Endothelial cell (in vitro differentiated cells): ENCODE results near the gene HYCC2. TPM values are rescaled to one million over a fixed set of nuclear protein-coding genes. Genes with fewer than 3 reads are reported as not detected.

Experiments used
- DNase-seq: peaks from one replicate; pipeline ENCODE4 v3.0.0; 2021; ENCODE audit warnings: low spot score
- H3K27ac Mint-ChIP-seq: one replicate; pipeline ENCODE4 v1.8.0; 2021; ENCODE audit warnings: mixed read lengths, inconsistent platforms; ENCODE audit not compliant: unreplicated experiment
- H3K27me3 Mint-ChIP-seq: one replicate; pipeline ENCODE4 v1.8.0; 2021; ENCODE audit warnings: mild to moderate bottlenecking, moderate library complexity, mixed read lengths, inconsistent platforms; ENCODE audit not compliant: unreplicated experiment
- H3K36me3 Mint-ChIP-seq: one replicate; pipeline ENCODE4 v1.8.0; 2021; ENCODE audit warnings: mild to moderate bottlenecking, low read depth, mixed read lengths, inconsistent platforms; ENCODE audit not compliant: unreplicated experiment
- H3K4me1 Mint-ChIP-seq: one replicate; pipeline ENCODE4 v1.8.0; 2021; ENCODE audit warnings: mild to moderate bottlenecking, mixed read lengths, inconsistent platforms; ENCODE audit not compliant: unreplicated experiment
- H3K4me3 Mint-ChIP-seq: one replicate; pipeline ENCODE4 v1.8.0; 2021; ENCODE audit warnings: mild to moderate bottlenecking, mixed read lengths, inconsistent platforms; ENCODE audit not compliant: unreplicated experiment
- H3K9me3 Mint-ChIP-seq: one replicate; pipeline ENCODE4 v1.8.0; 2021; ENCODE audit warnings: mixed read lengths, inconsistent platforms; ENCODE audit not compliant: unreplicated experiment
- total RNA-seq: library from RNA; stranded (reverse); fragmentation: NEBNext Ultra II Directional; extraction: Animal tissue kit (Norgen Biotek cat#: 25700); gene quantifications from one replicate; pipeline ENCODE4 v1.2.1, GENCODE V29; 2021; ENCODE audit not compliant: unreplicated experiment
- TF ChIP-seq, protein P1 (sequence below): fragments of 200-600 bp; sonication (generic); IDR thresholded peaks from one replicate; pipeline ENCODE4 v1.5.0; 2021; ENCODE audit warnings: antibody characterized with exemption; ENCODE audit not compliant: unreplicated experiment

Gene HYCC2
- total RNA-seq, 1 donor from 2014 or later: 25.1 TPM

DNA sequence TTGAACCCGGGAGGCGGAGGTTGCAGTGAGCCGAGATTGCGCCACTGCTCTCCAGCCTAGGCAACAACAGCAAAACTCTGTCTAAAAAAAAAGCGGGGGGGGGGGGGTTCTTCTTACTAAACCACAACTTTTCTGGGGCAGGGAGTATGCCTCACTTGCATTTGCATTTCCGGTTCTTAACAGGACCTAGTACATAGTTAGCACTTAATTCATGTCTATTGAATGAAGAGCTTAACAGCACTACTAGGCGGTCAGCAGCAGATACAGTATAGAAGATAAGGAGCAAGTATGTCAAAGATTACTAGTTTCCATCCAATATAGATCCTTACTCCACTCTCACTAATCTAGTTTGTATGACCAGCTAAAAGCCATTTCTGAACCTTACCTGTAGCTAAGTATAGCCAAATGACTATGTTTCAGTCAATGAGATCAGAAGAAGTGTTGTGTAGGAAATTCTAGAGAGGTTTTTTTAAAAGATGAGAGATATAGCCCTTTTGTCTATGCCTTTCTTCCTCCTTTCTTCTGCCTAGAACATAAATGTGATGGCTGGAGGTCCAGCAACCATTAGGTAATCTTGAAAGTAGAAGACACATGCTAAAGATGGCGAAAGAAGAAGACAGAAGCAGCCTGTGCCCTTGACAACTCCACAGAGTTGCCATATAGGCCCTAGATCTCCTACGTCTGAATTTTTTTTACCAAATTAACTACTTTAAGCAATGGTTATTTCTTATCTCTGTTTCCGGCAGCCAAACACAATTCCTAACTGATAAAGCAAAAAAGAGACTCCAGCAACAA lies 11.3 kb downstream of the HYCC2 start:
- Mint-ChIP-seq H3K36me3 (no peaks in the 10 kb centered on the region), H3K4me3 (no peak overlapping the region), H3K9me3 (no peaks in the 10 kb centered on the region), H3K4me1 (peaks cover 2% of the 10 kb centered on the region), H3K27me3 (peaks cover under 1% of the 10 kb centered on the region), H3K27ac (no peak overlapping the region)
- TF ChIP-seq, protein P1, sequence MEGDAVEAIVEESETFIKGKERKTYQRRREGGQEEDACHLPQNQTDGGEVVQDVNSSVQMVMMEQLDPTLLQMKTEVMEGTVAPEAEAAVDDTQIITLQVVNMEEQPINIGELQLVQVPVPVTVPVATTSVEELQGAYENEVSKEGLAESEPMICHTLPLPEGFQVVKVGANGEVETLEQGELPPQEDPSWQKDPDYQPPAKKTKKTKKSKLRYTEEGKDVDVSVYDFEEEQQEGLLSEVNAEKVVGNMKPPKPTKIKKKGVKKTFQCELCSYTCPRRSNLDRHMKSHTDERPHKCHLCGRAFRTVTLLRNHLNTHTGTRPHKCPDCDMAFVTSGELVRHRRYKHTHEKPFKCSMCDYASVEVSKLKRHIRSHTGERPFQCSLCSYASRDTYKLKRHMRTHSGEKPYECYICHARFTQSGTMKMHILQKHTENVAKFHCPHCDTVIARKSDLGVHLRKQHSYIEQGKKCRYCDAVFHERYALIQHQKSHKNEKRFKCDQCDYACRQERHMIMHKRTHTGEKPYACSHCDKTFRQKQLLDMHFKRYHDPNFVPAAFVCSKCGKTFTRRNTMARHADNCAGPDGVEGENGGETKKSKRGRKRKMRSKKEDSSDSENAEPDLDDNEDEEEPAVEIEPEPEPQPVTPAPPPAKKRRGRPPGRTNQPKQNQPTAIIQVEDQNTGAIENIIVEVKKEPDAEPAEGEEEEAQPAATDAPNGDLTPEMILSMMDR: no peak
- DNase-seq: no peak

DNA sequence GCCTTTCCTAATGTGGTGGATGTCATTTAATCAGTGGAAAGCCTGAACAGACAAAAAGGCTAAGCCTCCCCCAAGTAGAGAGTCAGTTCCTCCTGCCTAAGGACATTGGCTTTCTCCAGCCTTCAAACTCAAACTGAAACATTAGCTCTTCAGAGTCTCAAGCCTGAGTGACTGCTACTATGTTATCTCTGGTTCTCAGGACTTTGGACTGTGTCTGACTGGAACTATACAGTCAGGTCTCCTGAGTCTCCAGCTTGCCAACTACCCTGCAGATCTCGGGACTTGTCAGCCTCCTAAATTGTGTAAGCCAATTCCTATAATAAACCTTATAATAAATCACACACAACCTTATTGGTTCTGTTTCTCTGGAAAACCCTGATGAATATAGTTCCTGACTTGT lies 12.6 kb downstream of the HYCC2 start:
- no peak overlapping the region for H3K27ac Mint-ChIP-seq
- TF ChIP-seq, protein P1: no peak
- no peak overlapping the region for H3K4me3 Mint-ChIP-seq
- DNase-seq: no peak
- no peaks in the 10 kb centered on the region for H3K36me3 Mint-ChIP-seq
- H3K27me3 Mint-ChIP-seq: peaks cover 1% of the 10 kb centered on the region
- no peaks in the 10 kb centered on the region for H3K9me3 Mint-ChIP-seq
- peaks cover 2% of the 10 kb centered on the region for H3K4me1 Mint-ChIP-seq

DNA sequence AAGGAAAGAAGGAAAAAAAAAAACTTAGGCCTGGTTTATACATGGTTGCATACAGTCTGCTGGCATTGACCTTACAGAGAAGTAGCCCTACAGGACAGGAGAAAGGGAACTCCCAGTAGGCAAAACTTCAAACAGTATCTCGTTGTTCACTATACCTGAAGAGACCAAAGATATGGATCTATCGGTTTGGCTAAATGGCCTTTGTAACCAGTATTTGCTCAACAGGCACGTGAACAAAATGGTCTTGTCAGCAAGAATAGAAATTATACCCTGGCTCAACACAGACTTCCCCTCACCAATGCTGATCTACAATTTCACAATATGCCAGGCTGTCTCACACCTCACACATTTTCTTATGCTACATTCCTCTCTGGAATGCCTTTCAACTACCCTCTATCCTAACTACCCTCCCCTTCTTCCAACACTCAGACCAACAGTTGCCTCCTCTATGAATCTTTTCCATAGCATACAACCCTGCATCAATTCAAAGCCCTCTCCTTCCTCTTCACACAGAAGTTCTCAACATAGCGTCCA lies 13.7 kb downstream of the HYCC2 start:
- TF ChIP-seq, protein P1: no peak
- peaks cover 1% of the 10 kb centered on the region for H3K27me3 Mint-ChIP-seq
- peaks cover 3% of the 10 kb centered on the region for H3K4me1 Mint-ChIP-seq
- H3K27ac Mint-ChIP-seq: no peak overlapping the region
- H3K36me3 Mint-ChIP-seq: peaks cover under 1% of the 10 kb centered on the region
- peak overlapping the region; percentile 2 for H3K4me3 Mint-ChIP-seq
- DNase-seq: no peak
- no peaks in the 10 kb centered on the region for H3K9me3 Mint-ChIP-seq

DNA sequence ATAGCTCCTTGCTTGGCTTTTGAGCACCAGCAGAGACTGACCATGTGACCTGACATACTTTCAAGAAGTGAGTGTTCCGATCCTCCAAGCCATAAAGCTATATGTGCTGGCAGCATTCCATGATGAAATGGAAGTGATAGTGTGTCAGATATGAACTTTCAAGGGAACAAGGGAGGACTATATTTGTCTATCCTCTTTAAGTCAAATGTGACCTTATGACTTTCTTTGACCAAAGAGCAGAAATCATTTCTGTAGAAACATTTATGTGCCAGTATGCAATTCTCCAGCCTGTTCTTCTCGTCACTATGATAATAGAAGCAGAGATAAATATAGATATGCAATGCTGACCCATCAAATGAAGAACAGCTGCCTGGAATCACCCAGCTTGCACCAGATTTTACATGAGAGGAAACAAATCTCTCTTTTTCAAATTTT lies 14.4 kb downstream of the HYCC2 start:
- H3K9me3 Mint-ChIP-seq: no peaks in the 10 kb centered on the region
- peaks cover 5% of the 10 kb centered on the region for H3K36me3 Mint-ChIP-seq
- TF ChIP-seq, protein P1: no peak
- H3K27me3 Mint-ChIP-seq: peaks cover 1% of the 10 kb centered on the region
- DNase-seq: no peak
- H3K4me1 Mint-ChIP-seq: peaks cover 10% of the 10 kb centered on the region
- H3K4me3 Mint-ChIP-seq: no peak overlapping the region
- no peak overlapping the region for H3K27ac Mint-ChIP-seq

DNA sequence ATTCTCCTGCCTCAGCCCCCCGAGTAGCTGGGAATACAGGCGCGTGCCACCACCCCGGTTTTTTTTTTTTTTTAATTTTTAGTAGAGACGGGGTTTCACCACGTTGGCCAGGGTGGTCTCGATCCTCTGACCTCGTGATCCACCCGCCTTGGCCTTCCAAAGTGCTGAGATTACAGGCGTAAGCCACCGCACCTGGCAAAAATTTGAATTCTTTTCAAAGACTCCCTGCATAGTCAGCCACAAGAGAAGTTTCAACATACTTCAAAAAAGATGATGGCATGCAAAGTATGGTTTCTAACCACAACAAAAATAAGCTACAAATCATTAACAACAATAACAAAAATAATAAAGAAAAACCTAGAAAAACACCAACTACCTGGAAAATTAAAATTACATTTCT lies 22.0 kb downstream of the HYCC2 start:
- Mint-ChIP-seq H3K27ac (no peak overlapping the region), H3K4me3 (no peak overlapping the region), H3K36me3 (peaks cover 5% of the 10 kb centered on the region), H3K4me1 (peaks cover 16% of the 10 kb centered on the region), H3K27me3 (peaks cover 1% of the 10 kb centered on the region), H3K9me3 (no peaks in the 10 kb centered on the region)
- TF ChIP-seq, protein P1: no peak
- DNase-seq: no peak
